HL-60 (cell line): ENCODE data around the gene MATR3.

Experiments used
- CTCF ChIP-seq: IDR thresholded peaks from one replicate; pipeline ENCODE4 v1.5.1; 2011; ENCODE audit warnings: low read length, control low read depth, inconsistent platforms; ENCODE audit not compliant: insufficient read depth
- POLR2AphosphoS5 ChIP-seq: IDR thresholded peaks from 2 replicates; pipeline ENCODE4 v1.6.1; 2012; ENCODE audit warnings: low read depth
- REST ChIP-seq: IDR thresholded peaks from 2 replicates; pipeline ENCODE4 v1.6.1; 2012; ENCODE audit warnings: low read depth; ENCODE audit not compliant: insufficient replicate concordance
- SPI1 ChIP-seq: IDR thresholded peaks from 2 replicates; pipeline ENCODE4 v1.6.1; 2012; ENCODE audit warnings: low read depth, mild to moderate bottlenecking, borderline replicate concordance

- TF ChIP-seq REST, result no peak
- no peak for TF ChIP-seq CTCF
- no peak for TF ChIP-seq POLR2AphosphoS5
- no peak for TF ChIP-seq SPI1
These were observed 10.0 kb upstream of the MATR3 start for GRCh38 chr5:139283252-139284166.
